K562 (cell line): ENCODE data around the gene JADE2. TPM values are rescaled to one million over a fixed set of nuclear protein-coding genes. Genes with fewer than 3 reads are reported as not detected.

Source experiments
- ATAC-seq: fragments of 200-7000 bp; cut with Tn5 transposase; 3 replicates; pipeline ENCODE4 v1.9.1; 2020; ENCODE audit warnings: moderate library complexity
- BruUV-seq: library from RNA; stranded (reverse); fragments of 400-500 nt; replicated peaks from 2 replicates; lab custom pipeline; 2021; lab: Mats Ljungman, UMichigan
- CTCF ChIA-PET: fragments of 300-600 bp; formaldehyde crosslinking; extraction: SDS; loops from one replicate; lab custom pipeline; 2021; ENCODE audit warnings: low intra/inter-chr PET ratio; lab: Yijun Ruan, JAX
- POLR2A ChIA-PET: fragments of 300-600, 350-650 bp; sonication (Branson Sonifier 250); formaldehyde crosslinking; extraction: SDS; loops from one replicate; lab custom pipeline; 2021; ENCODE audit warnings: antibody characterized with exemption, inconsistent platforms; lab: Yijun Ruan, JAX
- DNase-seq, 4 experiments: peaks; one replicate each; pipeline versions ENCODE4 v3.0.0 to v3.0.0-alpha.2; 2011 to 2018; ENCODE audit warnings: low spot score in 3 of 4, mixed read lengths in 3 of 4; ENCODE audit errors: extremely low read depth in 1 of 4
- FAIRE-seq: peaks from 2 replicates; lab custom pipeline; 2011; peaks lifted over from hg19 to GRCh38; lab: Jason Lieb, UNC
- H2AFZ ChIP-seq: 2 replicates; pipeline ENCODE4 v1.6.0; 2011; ENCODE audit warnings: low read depth, low read length, control low read depth, inconsistent platforms
- H3K27ac ChIP-seq: fragments of 200-600 bp; 3 replicates; pipeline ENCODE4 v1.8.0; 2011; ENCODE audit warnings: low read depth, mild to moderate bottlenecking, control low read depth, inconsistent platforms, low read length, moderate library complexity, mixed read lengths; ENCODE audit errors: extremely low read depth
- H3K27me3 ChIP-seq, 2 experiments: fragments of 300-600 bp in 1 of 2; 2 replicates in 1 of 2; 3 replicates in 1 of 2; pipeline versions ENCODE4 v1.6.0 to v1.8.0; 2011; ENCODE audit warnings: inconsistent platforms in 2 of 2, low read length in 2 of 2, mild to moderate bottlenecking in 1 of 2, mixed read lengths in 1 of 2, moderate library complexity in 1 of 2; ENCODE audit not compliant: control insufficient read depth in 2 of 2, insufficient read depth in 2 of 2
- H3K36me3 ChIP-seq: fragments of 300-600 bp; 3 replicates; pipeline ENCODE4 v1.8.0; 2011; ENCODE audit warnings: mild to moderate bottlenecking, low read length, inconsistent platforms; ENCODE audit not compliant: control insufficient read depth, insufficient read depth
- H3K4me1 ChIP-seq, 2 experiments: fragments of 200-600 bp in 1 of 2; replicated peaks in 1 of 2; 2 replicates in 1 of 2; 3 replicates in 1 of 2; pipeline versions ENCODE4 v1.5.1 to v1.8.0; 2011; ENCODE audit warnings: inconsistent platforms in 2 of 2, low read length in 2 of 2, mild to moderate bottlenecking in 1 of 2, mixed read lengths in 1 of 2, moderate library complexity in 1 of 2; ENCODE audit not compliant: control insufficient read depth in 2 of 2, insufficient read depth in 2 of 2
- H3K4me2 ChIP-seq: 2 replicates; pipeline ENCODE4 v1.6.1; 2011; ENCODE audit warnings: low read length, control low read depth, inconsistent platforms, mixed read lengths; ENCODE audit not compliant: insufficient read depth
- H3K4me3 ChIP-seq: fragments of 200-600 bp; sonication (generic), shearing (Covaris generic); 2 replicates; pipeline ENCODE4 v1.5.1; 2016; ENCODE audit warnings: control low read depth, inconsistent platforms
- H3K79me2 ChIP-seq: fragments of 200-600 bp; 3 replicates; pipeline ENCODE4 v1.8.0; 2011; ENCODE audit warnings: low read length, inconsistent platforms; ENCODE audit not compliant: control insufficient read depth, insufficient read depth
- H3K9ac ChIP-seq, 2 experiments: 2 replicates each; pipeline versions ENCODE4 v1.6.0 to v1.6.1; 2011; ENCODE audit warnings: low read depth in 2 of 2, low read length in 2 of 2, control low read depth in 1 of 2, inconsistent platforms in 1 of 2, mild to moderate bottlenecking in 1 of 2, mixed read lengths in 1 of 2; ENCODE audit not compliant: insufficient read depth in 1 of 2
- H3K9me1 ChIP-seq: one replicate; pipeline ENCODE4 v1.6.0; 2011; ENCODE audit warnings: inconsistent platforms, mild to moderate bottlenecking, low read length, moderate library complexity; ENCODE audit not compliant: control insufficient read depth, insufficient read depth
- H3K9me3 ChIP-seq: replicated peaks from 2 replicates; pipeline ENCODE4 v1.5.1; 2011; ENCODE audit warnings: low read depth, low read length, inconsistent platforms; ENCODE audit not compliant: control insufficient read depth, insufficient read depth
- H4K20me1 ChIP-seq: replicated peaks from 2 replicates; pipeline ENCODE4 v1.6.1; 2011; ENCODE audit warnings: low read length, inconsistent platforms, mixed read lengths; ENCODE audit not compliant: control insufficient read depth, insufficient read depth
- FOXK2 ChIP-seq, 2 experiments: fragments of 450-650 bp; IDR thresholded peaks in 1 of 2; conservative IDR thresholded peaks in 1 of 2; 2 replicates each; pipeline ENCODE4 v1.6.1; 2016; ENCODE audit warnings: low read depth in 2 of 2, mild to moderate bottlenecking in 1 of 2
- NFATC3 ChIP-seq: fragments of 450-650 bp; IDR thresholded peaks from 2 replicates; pipeline ENCODE4 v1.6.1; 2017; ENCODE audit warnings: mild to moderate bottlenecking
- OTX1 ChIP-seq: fragments of 450-650 bp; formaldehyde crosslinking; IDR thresholded peaks from 2 replicates; pipeline ENCODE4 v1.4.0; 2022; ENCODE audit warnings: mild to moderate bottlenecking
- ZBTB1 ChIP-seq: sonication (generic); formaldehyde crosslinking; IDR thresholded peaks from 2 replicates; pipeline ENCODE4 v1.8.1; 2023; ENCODE audit warnings: missing genetic modification reagents, low read depth, mild to moderate bottlenecking, borderline replicate concordance
- WGBS: fragments of 100-300 bp; shearing (Covaris generic); methylation state at CpG from one replicate; pipeline ENCODE4 v1.1.6; 2016; ENCODE audit warnings: low coverage, mixed read lengths; ENCODE audit not compliant: insufficient coverage; ENCODE audit errors: missing lambda C conversion rate; 5-methylcytosine and 5-hydroxymethylcytosine counted together
- in situ Hi-C: fragments of 300-500 bp; cut with MboI; formaldehyde crosslinking; loops from 4 replicates; pipeline ENCODE4 v1.15.0; 2018; ENCODE audit warnings: inconsistent platforms, mixed read lengths
- intact Hi-C: fragments of 100-400 bp; cut with micrococcal nuclease; formaldehyde crosslinking; loops from 2 replicates; pipeline ENCODE4 v1.14.2; 2022
- polyA plus RNA-seq, 8 experiments: library from polyadenylated mRNA; depleted of rRNA in 4 of 8; stranded (reverse) in 5 of 8; unstranded in 3 of 8; fragments of >200 nt; fragmentation: Nextera tagmentation in 2 of 8; fragmentation: Illumina TruSeq in 1 of 8; extraction: Ambion mirVana in 2 of 8; extraction: Trizol in 1 of 8; gene quantifications; 2 replicates each; pipeline versions ENCODE4 v1.2.1 to v1.2.3, GENCODE V29; 2011 to 2014; ENCODE audit warnings: inconsistent platforms in 1 of 8, missing spikeins in 1 of 8
- total RNA-seq, 7 experiments: library from RNA; depleted of rRNA in 6 of 7; stranded (reverse); fragments of >200 nt in 6 of 7; fragmentation: Illumina TruSeq in 2 of 7; extraction: Trizol in 2 of 7; gene quantifications; 2 replicates each; pipeline versions ENCODE4 v1.2.1 to v1.2.3, GENCODE V29; 2011 to 2021; ENCODE audit warnings: low replicate concordance in 1 of 7

Gene JADE2
- total and polyA plus RNA-seq, 9 of the 15 experiments (the other 6 are each of a cell fraction or from before 2014, with no cell fraction given): 0.50 to 23.3 (median 9.1) TPM

- Histone ChIP-seq H3K79me2 (no peaks in the 10 kb centered on the region), H4K20me1 (no peaks in the 10 kb centered on the region), H3K27ac (peak overlapping the region; percentile 57; the same call in 2 of the 3 replicates), H3K9me1 (no peaks in the 10 kb centered on the region), H3K36me3 (no peaks in the 10 kb centered on the region), H3K4me3 (no peak overlapping the region), H3K4me1 (peaks cover 28 to 35% of the 10 kb centered on the region in 2 experiments), H3K9me3 (no peaks in the 10 kb centered on the region), H3K9ac (peak overlapping the region; percentile 37 to 77; a peak in 3 of 4 replicates), H3K4me2 (no peak overlapping the region), H3K27me3 (no peaks in the 10 kb centered on the region), H2AFZ (peak overlapping the region; percentile 78)
- WGBS: 71% methylated on average over 4 of the region's 5 CpGs
- ATAC-seq (peak; percentile 10), DNase-seq (no peak), FAIRE-seq (no peak)
- intact Hi-C loops (loop anchor here (5.0 kb wide), 1 partner anchor 100 kb away; the partner anchor contains the start of gene CDKN2AIPNL), in situ Hi-C loops (loop anchor here (5.0 kb wide), 1 partner anchor 100 kb away; the partner anchor contains the start of gene CDKN2AIPNL)
- ChIA-PET CTCF (interaction anchor here (0.6 to 1.2 kb wide), 2 partner anchors 101 to 220 kb away, joined by 3 to 4 read pairs; partner anchors contain the start of gene CDKN2AIPNL), POLR2A (interaction anchor here (1.5 to 1.8 kb wide), 2 partner anchors 10 to 138 kb away, joined by 4 read pairs; no protein-coding TSS in a partner anchor)
- TF ChIP-seq OTX1 (CRISPR knock-in tag): no peak
- no peak for TF ChIP-seq ZBTB1 (CRISPR knock-in tag)
- no TSS peak for BruUV-seq
Observed at GRCh38 chr5:134512661-134512999, 12.8 kb upstream of the JADE2 start.

- H3K9me1 ChIP-seq: no peaks in the 10 kb centered on the region
- no peak for FAIRE-seq
- no TSS peak for BruUV-seq
- no peaks in the 10 kb centered on the region for H3K36me3 ChIP-seq
- no peak overlapping the region for H3K27ac ChIP-seq
- H3K4me1 ChIP-seq: peaks cover 20 to 21% of the 10 kb centered on the region in 2 experiments
- H3K4me3 ChIP-seq: no peak overlapping the region
- ATAC-seq: no peak
- no peaks in the 10 kb centered on the region for H3K9me3 ChIP-seq
- intact Hi-C loops: no loop called here
- POLR2A ChIA-PET: interaction anchor here (1.0 kb wide), 1 partner anchor 104 kb away, joined by 4 read pairs; the partner anchor contains the start of gene CDKN2AIPNL
- in situ Hi-C loops: no loop called here
- 32% methylated on average over 5 of the region's 5 CpGs for WGBS
- no peaks in the 10 kb centered on the region for H3K27me3 ChIP-seq
- H3K4me2 ChIP-seq: no peak overlapping the region
- H2AFZ ChIP-seq: no peak overlapping the region
- DNase-seq: no peak
- TF ChIP-seq FOXK2 (conservative IDR thresholded peaks at IDR 0.05 in 1 of 2, IDR thresholded peaks at IDR 0.05 in 1 of 2; ENCODE audit: low read depth in 2 of 2): no peak
- no peak for TF ChIP-seq NFATC3
- H3K79me2 ChIP-seq: no peaks in the 10 kb centered on the region
- no peaks in the 10 kb centered on the region for H4K20me1 ChIP-seq
- CTCF ChIA-PET: no interaction called here
- H3K9ac ChIP-seq: peak overlapping the region in 1 of 2 experiments; percentile 64; a peak in 1 of 4 replicates
Observed at GRCh38 chr5:134515801-134516200, 9.7 kb upstream of the JADE2 start.
